Embryonic facial prominence (tissue), 1 donor: ENCODE data around the gene HNF1B.

Source experiments
- DNase-seq: peaks from one replicate; pipeline ENCODE4 v3.0.0-alpha.2; 2016; ENCODE audit errors: extremely low spot score

HNF1B gene

GRCh38 chr17:37671824-37672547 is 72.9 kb downstream of the HNF1B start:
- DNase-seq = no peak

GRCh38 chr17:37671028-37671823 is 73.6 kb downstream of the HNF1B start:
- no peak for DNase-seq

- no peak for DNase-seq
Observed at GRCh38 chr17:37667039-37667438, 77.8 kb downstream of the HNF1B start.

- no peak for DNase-seq
Observed at GRCh38 chr17:37664214-37664613, 80.6 kb downstream of the HNF1B start.

- no peak for DNase-seq
Observed at GRCh38 chr17:37662353-37662752, 82.5 kb downstream of the HNF1B start.

- DNase-seq = no peak
Observed at GRCh38 chr17:37661400-37662014, 83.4 kb downstream of the HNF1B start.

GRCh38 chr17:37659925-37660324 is 84.9 kb downstream of the HNF1B start:
- no peak for DNase-seq

- no peak for DNase-seq
Observed at GRCh38 chr17:37657202-37657601, 87.7 kb downstream of the HNF1B start.

- no peak for DNase-seq
Observed at GRCh38 chr17:37651849-37652248, 93.0 kb downstream of the HNF1B start.

- no peak for DNase-seq
Observed at GRCh38 chr17:37650419-37651003, 94.3 kb downstream of the HNF1B start.

- no peak for DNase-seq
Observed at GRCh38 chr17:37648555-37648954, 96.3 kb downstream of the HNF1B start.

- DNase-seq = no peak
Observed at GRCh38 chr17:37647856-37648255, 97.0 kb downstream of the HNF1B start.

GRCh38 chr17:37643869-37644268 is 101.0 kb downstream of the HNF1B start:
- no peak for DNase-seq

GRCh38 chr17:37643118-37643766 is 101.6 kb downstream of the HNF1B start, which contains the start of gene DDX52:
DDX52 (minus strand) TSS chr17:37643446; CDS start chr17:37643420, 26 bp downstream.
- peak; percentile 81 for DNase-seq

GRCh38 chr17:37642681-37643080 is 102.2 kb downstream of the HNF1B start:
- DNase-seq = no peak

- no peak for DNase-seq
Observed at GRCh38 chr17:37640015-37640414, 104.8 kb downstream of the HNF1B start.

- no peak for DNase-seq
Observed at GRCh38 chr17:37637956-37638355, 106.9 kb downstream of the HNF1B start.
